ENCODE measurements around the gene GLIS1. TPM values are rescaled to one million over a fixed set of nuclear protein-coding genes. Genes with fewer than 3 reads are reported as not detected.

Gene GLIS1
- total RNA-seq = under 1 TPM in 1 of 2 donors, not detected in 1; 0.16 TPM

- no peaks in the 10 kb centered on the region for H3K9me3 ChIP-seq
- H3K9ac ChIP-seq (ENCODE audit: low read depth in 2 of 2, low read length in 2 of 2) = peak within 1 kb of the TSS; percentile 19 to 72
- H3K27ac ChIP-seq = no peak within 1 kb of the TSS
- TF ChIP-seq, protein P1, sequence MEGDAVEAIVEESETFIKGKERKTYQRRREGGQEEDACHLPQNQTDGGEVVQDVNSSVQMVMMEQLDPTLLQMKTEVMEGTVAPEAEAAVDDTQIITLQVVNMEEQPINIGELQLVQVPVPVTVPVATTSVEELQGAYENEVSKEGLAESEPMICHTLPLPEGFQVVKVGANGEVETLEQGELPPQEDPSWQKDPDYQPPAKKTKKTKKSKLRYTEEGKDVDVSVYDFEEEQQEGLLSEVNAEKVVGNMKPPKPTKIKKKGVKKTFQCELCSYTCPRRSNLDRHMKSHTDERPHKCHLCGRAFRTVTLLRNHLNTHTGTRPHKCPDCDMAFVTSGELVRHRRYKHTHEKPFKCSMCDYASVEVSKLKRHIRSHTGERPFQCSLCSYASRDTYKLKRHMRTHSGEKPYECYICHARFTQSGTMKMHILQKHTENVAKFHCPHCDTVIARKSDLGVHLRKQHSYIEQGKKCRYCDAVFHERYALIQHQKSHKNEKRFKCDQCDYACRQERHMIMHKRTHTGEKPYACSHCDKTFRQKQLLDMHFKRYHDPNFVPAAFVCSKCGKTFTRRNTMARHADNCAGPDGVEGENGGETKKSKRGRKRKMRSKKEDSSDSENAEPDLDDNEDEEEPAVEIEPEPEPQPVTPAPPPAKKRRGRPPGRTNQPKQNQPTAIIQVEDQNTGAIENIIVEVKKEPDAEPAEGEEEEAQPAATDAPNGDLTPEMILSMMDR (IDR thresholded peaks at IDR 0.05) = no peak
- DNase-seq = peak; percentile 81
- H3K36me3 ChIP-seq = no peaks in the 10 kb centered on the region
- peak within 1 kb of the TSS; percentile 58 for H3K4me3 ChIP-seq
- H3K4me1 ChIP-seq = peaks cover 6% of the 10 kb centered on the region
- peaks cover 38% of the 10 kb centered on the region for H3K27me3 ChIP-seq
- intact Hi-C loops (cut with DNase I) = no loop called here
These were observed at the start of gene GLIS1 for GRCh38 chr1:53739109-53739681. Gene GLIS1 (minus strand): TSS chr1:53739164. CDS start chr1:53738064, 1,100 bp downstream.

DNA sequence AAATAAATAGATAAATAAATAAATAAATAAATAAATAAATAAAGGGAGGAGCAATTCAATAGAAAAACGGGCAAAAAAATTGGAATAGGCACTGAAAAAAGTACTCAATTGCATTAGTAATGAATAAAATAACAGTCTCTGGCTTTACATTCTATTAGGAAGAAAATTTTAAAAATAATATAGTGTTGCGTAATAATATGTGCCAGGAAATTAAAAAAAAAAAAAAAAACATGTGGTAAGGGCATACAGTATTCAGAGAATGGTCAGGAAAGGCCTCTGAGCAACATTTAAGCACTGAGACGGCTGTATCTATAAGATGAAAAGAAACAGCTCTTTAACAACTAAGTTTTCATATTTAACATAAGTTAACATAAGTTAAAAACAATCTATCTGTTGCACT lies 48.7 kb upstream of the GLIS1 start:
- Histone ChIP-seq H3K4me3 (no peak overlapping the region), H3K27me3 (no peaks in the 10 kb centered on the region), H3K36me3 (no peaks in the 10 kb centered on the region), H3K9me3 (no peaks in the 10 kb centered on the region), H3K27ac (no peak overlapping the region), H3K4me1 (no peaks in the 10 kb centered on the region), H3K9ac (ENCODE audit: low read depth in 2 of 2, low read length in 2 of 2) (no peak overlapping the region)
- no peak for DNase-seq
- TF ChIP-seq, protein P1 (IDR thresholded peaks at IDR 0.05) = no peak
- intact Hi-C loops (cut with DNase I) = no loop called here

GRCh38 chr1:53783056-53783455 lies 44.1 kb upstream of the GLIS1 start:
- TF ChIP-seq, protein P1 (IDR thresholded peaks at IDR 0.05) = no peak
- Histone ChIP-seq H3K27ac (no peak overlapping the region), H3K4me1 (no peaks in the 10 kb centered on the region), H3K9ac (ENCODE audit: low read depth in 2 of 2, low read length in 2 of 2) (no peak overlapping the region), H3K9me3 (no peaks in the 10 kb centered on the region), H3K4me3 (no peak overlapping the region), H3K36me3 (no peaks in the 10 kb centered on the region), H3K27me3 (no peaks in the 10 kb centered on the region)
- DNase-seq = no peak
- intact Hi-C loops (cut with DNase I) = no loop called here

GRCh38 chr1:53781654-53782053 lies 42.7 kb upstream of the GLIS1 start:
- no peak overlapping the region for H3K27ac ChIP-seq
- intact Hi-C loops (cut with DNase I) = no loop called here
- TF ChIP-seq, protein P1 (IDR thresholded peaks at IDR 0.05) = no peak
- no peaks in the 10 kb centered on the region for H3K9me3 ChIP-seq
- no peak for DNase-seq
- no peaks in the 10 kb centered on the region for H3K36me3 ChIP-seq
- H3K4me1 ChIP-seq = no peaks in the 10 kb centered on the region
- H3K27me3 ChIP-seq = no peaks in the 10 kb centered on the region
- H3K4me3 ChIP-seq = no peak overlapping the region
- no peak overlapping the region for H3K9ac ChIP-seq (ENCODE audit: low read depth in 2 of 2, low read length in 2 of 2)

DNA sequence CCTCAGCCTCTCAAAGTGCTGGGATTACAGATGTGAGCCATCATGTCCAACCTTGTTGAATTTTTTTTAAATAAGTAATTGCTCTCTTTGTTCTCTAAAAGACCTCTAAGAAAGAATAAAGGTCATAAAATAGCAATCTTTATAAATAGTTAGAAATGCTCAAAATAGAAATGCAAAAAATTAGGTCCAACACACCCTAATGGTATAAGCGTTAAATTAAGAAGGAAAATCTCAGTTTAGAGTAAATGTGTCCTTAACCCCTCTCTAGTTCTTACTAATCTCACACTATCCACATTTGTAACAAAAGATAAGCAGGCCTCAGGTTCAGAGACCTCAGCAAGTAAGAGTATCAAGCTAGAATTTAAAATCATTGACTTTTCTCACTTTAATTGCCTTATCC lies 38.3 kb upstream of the GLIS1 start:
- H3K36me3 ChIP-seq = no peaks in the 10 kb centered on the region
- no peak for DNase-seq
- H3K27ac ChIP-seq = no peak overlapping the region
- H3K27me3 ChIP-seq = no peaks in the 10 kb centered on the region
- H3K4me1 ChIP-seq = no peaks in the 10 kb centered on the region
- no peak overlapping the region for H3K4me3 ChIP-seq
- no peak overlapping the region for H3K9ac ChIP-seq (ENCODE audit: low read depth in 2 of 2, low read length in 2 of 2)
- intact Hi-C loops (cut with DNase I) = no loop called here
- no peaks in the 10 kb centered on the region for H3K9me3 ChIP-seq
- TF ChIP-seq, protein P1 (IDR thresholded peaks at IDR 0.05) = no peak
